Measurements from ENCODE around the gene CCDC34. TPM values are rescaled to one million over a fixed set of nuclear protein-coding genes. Genes with fewer than 3 reads are reported as not detected.

The CCDC34 gene
- total RNA-seq, 1 donor from 2014 or later = 3.5 TPM

DNA sequence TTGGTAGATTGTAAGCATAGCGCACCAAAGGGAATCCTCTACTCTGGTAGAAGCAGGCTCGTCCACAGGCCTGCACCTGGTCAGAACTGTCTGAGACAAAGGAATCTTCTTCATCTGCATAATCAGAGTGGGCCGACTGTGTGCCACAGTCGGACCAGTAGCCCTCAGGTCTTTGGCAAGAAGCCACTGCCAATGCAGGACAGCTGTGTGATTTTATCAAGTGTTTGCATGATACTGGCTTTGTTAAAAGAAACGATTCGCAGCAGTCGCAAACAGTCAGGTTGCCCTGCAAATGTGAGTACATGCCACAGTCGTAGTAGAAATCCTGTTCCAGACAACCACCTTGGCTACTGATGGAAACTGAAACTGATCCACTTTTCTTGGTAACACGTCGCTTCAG is 4.9 kb upstream of the CCDC34 start:
- TF ChIP-seq, protein P1, sequence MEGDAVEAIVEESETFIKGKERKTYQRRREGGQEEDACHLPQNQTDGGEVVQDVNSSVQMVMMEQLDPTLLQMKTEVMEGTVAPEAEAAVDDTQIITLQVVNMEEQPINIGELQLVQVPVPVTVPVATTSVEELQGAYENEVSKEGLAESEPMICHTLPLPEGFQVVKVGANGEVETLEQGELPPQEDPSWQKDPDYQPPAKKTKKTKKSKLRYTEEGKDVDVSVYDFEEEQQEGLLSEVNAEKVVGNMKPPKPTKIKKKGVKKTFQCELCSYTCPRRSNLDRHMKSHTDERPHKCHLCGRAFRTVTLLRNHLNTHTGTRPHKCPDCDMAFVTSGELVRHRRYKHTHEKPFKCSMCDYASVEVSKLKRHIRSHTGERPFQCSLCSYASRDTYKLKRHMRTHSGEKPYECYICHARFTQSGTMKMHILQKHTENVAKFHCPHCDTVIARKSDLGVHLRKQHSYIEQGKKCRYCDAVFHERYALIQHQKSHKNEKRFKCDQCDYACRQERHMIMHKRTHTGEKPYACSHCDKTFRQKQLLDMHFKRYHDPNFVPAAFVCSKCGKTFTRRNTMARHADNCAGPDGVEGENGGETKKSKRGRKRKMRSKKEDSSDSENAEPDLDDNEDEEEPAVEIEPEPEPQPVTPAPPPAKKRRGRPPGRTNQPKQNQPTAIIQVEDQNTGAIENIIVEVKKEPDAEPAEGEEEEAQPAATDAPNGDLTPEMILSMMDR (IDR thresholded peaks at IDR 0.05; ENCODE audit: partially characterized antibody, unreplicated experiment) = no peak
- H3K4me3 Mint-ChIP-seq (ENCODE audit: unreplicated experiment) = no peak overlapping the region
- DNase-seq = no peak
- peaks cover 4% of the 10 kb centered on the region for H3K27me3 Mint-ChIP-seq (ENCODE audit: unreplicated experiment)
- H3K9me3 Mint-ChIP-seq (ENCODE audit: unreplicated experiment) = peaks cover under 1% of the 10 kb centered on the region
- H3K27ac Mint-ChIP-seq (ENCODE audit: unreplicated experiment) = no peak overlapping the region
- no peaks in the 10 kb centered on the region for H3K36me3 Mint-ChIP-seq (ENCODE audit: unreplicated experiment)
- peaks cover 8% of the 10 kb centered on the region for H3K4me1 Mint-ChIP-seq (ENCODE audit: low read depth, unreplicated experiment)

DNA sequence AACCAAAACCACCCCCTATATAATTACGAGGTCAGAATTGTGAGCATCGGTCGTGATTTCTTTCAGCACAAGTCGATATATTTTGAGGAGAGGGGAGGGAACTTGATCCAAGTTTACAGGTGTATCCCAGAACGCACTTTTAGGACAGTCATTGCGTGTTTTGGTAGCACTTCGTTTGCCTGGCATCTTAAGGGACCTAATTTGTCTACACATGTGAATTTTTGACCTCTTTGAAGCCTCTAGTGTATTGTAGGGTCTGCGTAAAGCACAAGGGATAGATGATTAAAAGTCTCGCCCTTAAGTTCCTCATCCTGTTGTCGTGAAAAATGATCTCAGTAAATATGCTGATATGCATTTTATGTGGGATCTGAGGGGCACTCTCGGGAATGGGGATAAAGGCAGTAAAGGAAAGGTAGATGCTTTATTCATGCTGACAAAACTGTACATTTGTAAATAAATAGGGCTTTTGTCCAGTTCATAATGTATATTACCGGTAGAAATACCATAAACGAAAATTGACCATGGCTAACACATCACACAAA is 632 bp upstream of the CCDC34 start:
- Mint-ChIP-seq H3K36me3 (ENCODE audit: unreplicated experiment) (no peaks in the 10 kb centered on the region), H3K27me3 (ENCODE audit: unreplicated experiment) (peaks cover 2% of the 10 kb centered on the region), H3K4me3 (ENCODE audit: unreplicated experiment) (peak overlapping the region; percentile 82), H3K27ac (ENCODE audit: unreplicated experiment) (peak overlapping the region; percentile 34), H3K4me1 (ENCODE audit: low read depth, unreplicated experiment) (peaks cover 8% of the 10 kb centered on the region), H3K9me3 (ENCODE audit: unreplicated experiment) (peaks cover 2% of the 10 kb centered on the region)
- DNase-seq = no peak
- TF ChIP-seq, protein P1 (IDR thresholded peaks at IDR 0.05; ENCODE audit: partially characterized antibody, unreplicated experiment) = no peak

DNA sequence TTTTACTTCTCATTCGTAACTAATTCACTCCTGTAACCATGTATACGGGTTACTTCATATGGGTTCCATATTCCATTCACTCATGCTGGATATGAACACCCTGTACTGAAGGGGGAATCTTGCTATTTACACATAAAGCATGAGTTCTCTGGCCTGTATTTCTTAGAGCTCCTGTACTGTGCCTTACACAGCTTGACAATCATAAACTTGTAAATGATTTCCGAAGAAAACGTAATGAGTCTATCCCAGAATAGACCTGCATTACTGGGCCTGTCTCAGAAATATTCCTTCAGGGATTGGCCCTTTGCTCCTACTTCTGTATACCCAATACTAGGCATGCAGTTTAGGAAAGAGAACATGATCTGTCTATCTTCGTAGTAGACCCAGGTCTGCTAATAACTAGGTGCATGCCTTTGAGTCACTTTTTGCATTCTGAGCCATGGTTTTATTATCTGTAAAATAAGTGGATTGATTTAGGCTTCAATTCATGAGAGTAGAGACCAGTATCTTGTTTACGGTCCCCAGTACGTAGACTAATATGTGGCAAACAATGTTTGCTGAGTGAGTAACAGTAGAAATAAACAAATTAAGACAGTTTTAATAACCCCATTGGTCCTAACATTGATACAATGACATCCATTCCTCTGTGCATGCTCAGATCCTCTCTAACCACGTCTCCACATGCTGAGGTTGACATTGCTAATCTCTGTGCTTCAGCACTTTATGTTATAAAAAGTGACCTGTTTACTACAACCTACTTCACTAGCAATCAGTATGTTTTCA is 1.2 kb downstream of the CCDC34 start:
- peaks cover 4% of the 10 kb centered on the region for H3K9me3 Mint-ChIP-seq (ENCODE audit: unreplicated experiment)
- H3K36me3 Mint-ChIP-seq (ENCODE audit: unreplicated experiment) = no peaks in the 10 kb centered on the region
- peaks cover 1% of the 10 kb centered on the region for H3K27me3 Mint-ChIP-seq (ENCODE audit: unreplicated experiment)
- TF ChIP-seq, protein P1 (IDR thresholded peaks at IDR 0.05; ENCODE audit: partially characterized antibody, unreplicated experiment) = no peak
- DNase-seq = no peak
- peak overlapping the region; percentile 96 for H3K4me3 Mint-ChIP-seq (ENCODE audit: unreplicated experiment)
- no peak overlapping the region for H3K27ac Mint-ChIP-seq (ENCODE audit: unreplicated experiment)
- H3K4me1 Mint-ChIP-seq (ENCODE audit: low read depth, unreplicated experiment) = peaks cover 8% of the 10 kb centered on the region

DNA sequence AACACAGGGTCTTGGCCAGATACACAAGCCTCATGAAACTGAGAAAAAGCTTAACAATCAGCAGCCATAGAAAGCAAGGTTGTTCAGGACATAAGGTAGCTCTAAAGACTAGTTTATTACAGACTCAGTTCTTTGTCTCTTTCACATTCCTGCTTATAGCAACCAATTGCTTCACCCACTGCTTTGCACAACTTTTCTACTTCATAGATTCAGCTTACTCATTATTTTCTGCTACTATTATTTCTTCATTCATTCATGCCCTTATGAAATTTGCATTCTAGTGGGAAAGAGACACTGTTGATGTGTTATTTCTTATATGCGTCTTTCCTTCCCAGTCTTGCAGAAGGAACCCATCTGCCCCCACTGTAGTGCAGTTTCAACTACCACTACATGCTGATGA is 4.7 kb downstream of the CCDC34 start:
- TF ChIP-seq, protein P1 (IDR thresholded peaks at IDR 0.05; ENCODE audit: partially characterized antibody, unreplicated experiment) = no peak
- Mint-ChIP-seq H3K9me3 (ENCODE audit: unreplicated experiment) (peaks cover 4% of the 10 kb centered on the region), H3K27me3 (ENCODE audit: unreplicated experiment) (no peaks in the 10 kb centered on the region), H3K27ac (ENCODE audit: unreplicated experiment) (no peak overlapping the region), H3K4me3 (ENCODE audit: unreplicated experiment) (no peak overlapping the region), H3K4me1 (ENCODE audit: low read depth, unreplicated experiment) (peaks cover under 1% of the 10 kb centered on the region), H3K36me3 (ENCODE audit: unreplicated experiment) (no peaks in the 10 kb centered on the region)
- no peak for DNase-seq

DNA sequence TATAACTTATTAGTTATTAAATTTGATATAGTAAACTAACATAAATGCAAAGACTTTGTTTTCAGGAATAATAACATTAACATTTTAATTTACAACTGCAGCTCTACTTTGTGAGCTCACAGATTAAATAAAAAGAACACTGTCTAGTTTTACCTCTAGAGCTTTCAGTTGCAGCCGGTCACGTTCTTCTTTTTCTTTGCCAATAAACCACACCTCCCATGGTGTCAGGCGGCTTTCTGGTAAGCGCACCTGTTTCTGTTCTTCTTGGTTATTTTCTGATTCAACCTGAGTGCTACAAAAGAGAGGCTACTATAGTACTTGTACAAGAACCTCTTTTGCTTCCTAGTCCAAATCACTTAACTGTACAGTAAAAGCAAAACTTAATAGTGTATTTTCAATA is 5.8 kb downstream of the CCDC34 start:
- no peaks in the 10 kb centered on the region for H3K4me1 Mint-ChIP-seq (ENCODE audit: low read depth, unreplicated experiment)
- peaks cover 2% of the 10 kb centered on the region for H3K9me3 Mint-ChIP-seq (ENCODE audit: unreplicated experiment)
- no peak overlapping the region for H3K27ac Mint-ChIP-seq (ENCODE audit: unreplicated experiment)

More for the DNA sequence above, 5.8 kb downstream of the CCDC34 start:
- TF ChIP-seq, protein P1 (IDR thresholded peaks at IDR 0.05; ENCODE audit: partially characterized antibody, unreplicated experiment) = no peak
- no peaks in the 10 kb centered on the region for H3K27me3 Mint-ChIP-seq (ENCODE audit: unreplicated experiment)
- DNase-seq = no peak
- H3K36me3 Mint-ChIP-seq (ENCODE audit: unreplicated experiment) = no peaks in the 10 kb centered on the region
- H3K4me3 Mint-ChIP-seq (ENCODE audit: unreplicated experiment) = no peak overlapping the region
